Muscle of leg (tissue), 11 donors: Measurements from ENCODE around the gene CEP170B. TPM values are rescaled to one million over a fixed set of nuclear protein-coding genes. Genes with fewer than 3 reads are reported as not detected.
A peak's percentile ranks its signal among the peaks of the same experiment; 100 is the strongest.
"Not testable (repeated sequence)": the region's sequence is repeated elsewhere in the genome, so short reads cannot be mapped to it uniquely, and the experiment has no call there.

Experiments
- DNase-seq: peaks from one replicate; pipeline ENCODE4 v3.0.0; 2013
- H3K27ac ChIP-seq: one replicate; pipeline ENCODE4 v1.5.1; 2013; ENCODE audit warnings: mild to moderate bottlenecking, low read length, control low read depth
- H3K27me3 ChIP-seq: one replicate; pipeline ENCODE4 v1.6.1; 2013; ENCODE audit warnings: low read length; ENCODE audit not compliant: control insufficient read depth, insufficient read depth
- H3K36me3 ChIP-seq: one replicate; pipeline ENCODE4 v1.6.1; 2013; ENCODE audit warnings: low read length; ENCODE audit not compliant: control insufficient read depth, insufficient read depth
- H3K4me1 ChIP-seq: one replicate; pipeline ENCODE4 v1.6.1; 2013; ENCODE audit warnings: low read length; ENCODE audit not compliant: control insufficient read depth, insufficient read depth
- H3K4me3 ChIP-seq: one replicate; pipeline ENCODE4 v1.5.1; 2013; ENCODE audit warnings: low read length, control low read depth
- H3K9me3 ChIP-seq: replicated peaks from 2 replicates; pipeline ENCODE4 v1.6.1; 2013; ENCODE audit warnings: low read depth, low read length; ENCODE audit not compliant: control insufficient read depth
- WGBS: methylation state at CpG from one replicate; pipeline ENCODE4 v1.1.5; 2013; ENCODE audit warnings: missing lambda C conversion rate; ENCODE audit not compliant: insufficient coverage; 5-methylcytosine and 5-hydroxymethylcytosine counted together
- polyA plus RNA-seq, 8 donors: library from polyadenylated mRNA; unstranded; fragments of 120-200 nt; gene quantifications; one replicate each; pipeline versions ENCODE4 v1.2.1 to v1.2.3, GENCODE V29; 2013; ENCODE audit warnings: inconsistent platforms in 1 of 8, low replicate concordance in 1 of 8; ENCODE audit not compliant: insufficient read length in 8 of 8, insufficient read depth in 1 of 8
- total RNA-seq: library from RNA; stranded (reverse); fragments of 120-200 nt; gene quantifications from one replicate; pipeline ENCODE4 v1.2.4, GENCODE V29; 2013

Gene CEP170B
- total and polyA plus RNA-seq, 9 donors, result 1.6 to 5.1 (median 2.6) TPM

DNA sequence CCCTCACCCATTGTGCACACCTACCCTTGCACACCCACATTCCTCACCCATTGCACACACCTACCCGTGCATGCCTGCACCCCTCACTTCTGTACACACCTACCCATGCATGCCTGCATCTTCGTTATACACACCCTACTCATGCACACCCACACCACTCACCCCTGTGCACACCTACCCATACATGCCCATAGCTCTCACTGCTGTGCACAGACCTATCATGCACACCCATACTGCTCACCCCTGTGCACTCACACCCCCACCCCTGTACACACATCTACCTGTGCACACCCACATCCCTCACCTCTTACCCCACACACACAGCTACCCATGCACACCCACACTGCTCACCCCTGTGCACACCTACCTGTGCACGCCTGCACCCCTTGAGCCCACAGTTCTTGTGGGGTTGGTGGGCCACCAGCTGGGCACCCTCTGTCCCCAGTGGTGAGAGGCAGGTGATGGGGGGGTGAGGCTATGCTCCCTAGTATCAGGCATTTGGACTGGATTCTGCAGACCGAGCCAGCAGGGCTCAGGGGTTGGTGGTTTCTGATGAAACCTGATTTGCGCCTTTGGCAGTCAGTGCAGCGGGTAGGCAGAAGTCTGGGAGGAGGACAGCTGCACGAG is 15.6 kb downstream of the CEP170B start:
- Histone ChIP-seq H3K27me3 (peaks cover 6% of the 10 kb centered on the region), H3K4me3 (no peak overlapping the region), H3K36me3 (no peaks in the 10 kb centered on the region), H3K4me1 (peaks cover 52% of the 10 kb centered on the region), H3K27ac (no peak overlapping the region), H3K9me3 (no peaks in the 10 kb centered on the region)
- 66% methylated on average over 6 of the region's 7 CpGs for WGBS
- DNase-seq, result no peak

DNA sequence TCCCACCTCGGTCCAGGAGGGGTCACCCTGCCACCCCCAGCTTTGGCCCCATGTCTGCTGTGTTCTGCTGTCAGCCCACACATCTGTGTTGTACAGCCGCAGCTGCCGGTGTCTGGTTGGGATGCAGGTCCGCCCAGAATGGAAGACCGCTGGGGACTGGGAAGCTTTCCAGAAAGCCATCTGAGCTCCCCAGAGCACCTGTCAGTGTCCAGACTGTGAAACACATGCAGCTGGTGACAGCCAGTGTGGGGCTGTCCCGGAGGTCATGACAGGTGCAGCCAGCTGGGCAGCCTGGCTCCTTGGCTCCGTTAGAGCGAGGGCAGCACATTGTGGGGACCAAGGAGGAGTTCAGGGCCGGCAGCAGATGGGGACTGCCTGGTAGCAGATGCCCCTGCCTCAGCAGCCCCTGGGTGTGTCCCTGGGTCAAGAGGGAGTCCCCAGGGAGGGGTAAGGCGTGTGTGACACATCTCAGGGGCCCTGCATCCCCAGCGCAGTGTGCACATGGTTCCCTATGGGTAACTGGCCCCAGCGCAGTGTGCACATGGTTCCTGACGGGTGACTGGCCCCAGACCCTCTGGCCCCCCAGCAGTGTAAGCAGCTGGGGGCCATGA is 16.4 kb downstream of the CEP170B start:
- DNase-seq, result peak; percentile 94
- peaks cover 2% of the 10 kb centered on the region for H3K36me3 ChIP-seq
- H3K27me3 ChIP-seq, result peaks cover 8% of the 10 kb centered on the region
- no peak overlapping the region for H3K4me3 ChIP-seq
- H3K4me1 ChIP-seq, result peaks cover 51% of the 10 kb centered on the region
- no peak overlapping the region for H3K27ac ChIP-seq
- no peaks in the 10 kb centered on the region for H3K9me3 ChIP-seq
- WGBS, result 43% methylated on average over 13 of the region's 13 CpGs

DNA sequence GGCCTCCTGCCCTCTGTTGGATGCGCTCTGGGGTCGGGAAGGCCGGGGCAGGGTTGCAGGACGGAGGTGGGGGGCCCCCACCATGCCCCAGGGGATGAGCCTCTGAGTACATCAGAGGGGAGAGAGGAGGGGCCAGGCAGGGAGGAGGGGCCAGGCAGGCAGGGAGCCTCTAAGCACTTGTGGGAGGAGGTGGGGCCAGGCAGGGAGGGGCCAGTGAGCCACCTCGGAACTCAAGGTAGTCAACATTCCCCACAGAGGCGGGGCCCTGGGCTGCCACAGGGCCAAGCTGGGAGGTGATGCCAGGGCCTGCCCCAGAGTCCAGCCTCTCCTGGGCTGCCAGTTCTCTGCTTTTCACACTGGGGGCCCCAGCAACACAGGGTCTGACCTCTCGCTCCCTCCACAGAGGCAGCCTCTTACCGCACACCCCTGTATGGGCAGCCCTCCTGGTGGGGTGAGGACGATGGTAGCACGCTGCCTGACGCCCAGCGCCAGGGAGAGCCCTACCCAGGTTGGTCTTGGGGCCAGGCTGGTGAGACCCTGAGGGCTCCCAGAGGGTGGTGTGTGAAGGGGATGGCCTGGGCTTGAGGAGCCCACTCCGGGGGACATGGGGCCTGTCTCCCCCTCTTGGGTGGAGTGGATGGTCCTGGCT is 17.4 kb downstream of the CEP170B start:
- DNase-seq, result no peak

GRCh38 chr14:104882991-104883660 is 18.1 kb downstream of the CEP170B start:
- Histone ChIP-seq H3K4me1 (peaks cover 43% of the 10 kb centered on the region), H3K9me3 (no peaks in the 10 kb centered on the region), H3K27me3 (peaks cover 8% of the 10 kb centered on the region), H3K27ac (no peak overlapping the region), H3K4me3 (no peak overlapping the region), H3K36me3 (peaks cover 9% of the 10 kb centered on the region)
- DNase-seq, result no peak
- 87% methylated on average over 35 of the region's 38 CpGs for WGBS

More for the DNA sequence above, 17.4 kb downstream of the CEP170B start:
- no peak overlapping the region for H3K27ac ChIP-seq
- 49% methylated on average over 6 of the region's 13 CpGs for WGBS
- peaks cover 43% of the 10 kb centered on the region for H3K4me1 ChIP-seq
- H3K9me3 ChIP-seq, result no peaks in the 10 kb centered on the region
- peaks cover 8% of the 10 kb centered on the region for H3K27me3 ChIP-seq
- H3K4me3 ChIP-seq, result no peak overlapping the region
- H3K36me3 ChIP-seq, result peaks cover 7% of the 10 kb centered on the region

DNA sequence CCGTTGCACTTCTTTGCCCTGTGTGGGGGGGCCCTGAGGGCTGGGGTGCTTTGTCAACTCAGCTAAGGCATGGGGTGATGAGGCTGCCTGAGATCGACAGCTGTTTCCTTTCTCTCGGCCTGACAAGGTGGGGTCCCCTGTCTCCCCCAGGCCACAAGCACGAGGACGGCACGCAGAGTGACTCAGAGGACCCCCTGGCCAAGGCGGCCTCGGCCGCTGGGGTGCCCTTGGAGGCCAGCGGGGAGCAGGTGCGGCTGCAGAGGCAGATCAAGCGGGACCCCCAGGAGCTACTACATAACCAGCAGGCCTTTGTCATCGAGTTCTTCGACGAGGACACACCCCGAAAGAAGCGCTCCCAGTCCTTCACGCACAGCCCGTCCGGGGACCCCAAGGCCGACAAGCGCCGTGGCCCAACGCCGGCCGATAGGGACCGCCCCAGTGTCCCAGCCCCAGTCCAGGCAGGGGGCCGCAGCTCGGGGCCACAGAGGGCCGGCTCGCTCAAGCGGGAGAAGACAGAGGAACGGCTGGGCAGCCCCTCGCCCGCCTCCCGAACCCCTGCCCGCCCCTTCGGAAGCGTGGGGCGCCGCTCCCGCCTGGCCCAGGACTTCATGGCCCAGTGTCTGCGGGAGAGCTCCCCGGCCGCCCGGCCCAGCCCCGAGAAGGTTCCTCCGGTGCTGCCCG is 18.8 kb downstream of the CEP170B start:
- H3K4me1 ChIP-seq, result peaks cover 42% of the 10 kb centered on the region
- WGBS, result 84% methylated on average over 49 of the region's 49 CpGs
- no peaks in the 10 kb centered on the region for H3K9me3 ChIP-seq
- DNase-seq, result no peak
- H3K27me3 ChIP-seq, result peaks cover 8% of the 10 kb centered on the region
- H3K4me3 ChIP-seq, result no peak overlapping the region
- no peak overlapping the region for H3K27ac ChIP-seq
- peaks cover 9% of the 10 kb centered on the region for H3K36me3 ChIP-seq

DNA sequence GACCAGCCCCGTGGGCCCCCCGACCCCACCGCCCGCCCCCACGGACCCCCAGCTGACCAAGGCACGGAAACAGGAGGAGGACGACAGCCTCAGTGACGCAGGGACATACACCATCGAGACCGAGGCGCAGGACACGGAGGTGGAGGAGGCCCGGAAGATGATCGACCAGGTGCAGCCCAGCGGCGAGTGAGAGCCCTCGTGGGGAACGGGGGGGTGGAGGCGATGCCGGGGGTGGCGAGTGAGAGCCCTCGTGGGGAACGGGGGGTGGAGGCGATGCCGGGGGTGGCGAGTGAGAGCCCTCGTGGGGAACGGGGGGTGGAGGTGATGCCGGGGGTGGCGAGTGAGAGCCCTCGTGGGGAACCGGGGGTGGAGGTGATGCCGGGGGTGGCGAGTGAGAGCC is 19.3 kb downstream of the CEP170B start:
- not testable (repeated sequence) for H3K36me3 ChIP-seq, H3K27ac ChIP-seq, DNase-seq, H3K4me3 ChIP-seq, H3K9me3 ChIP-seq, H3K27me3 ChIP-seq
- 81% methylated on average over 13 of the region's 34 CpGs for WGBS
- peaks cover 41% of the 10 kb centered on the region for H3K4me1 ChIP-seq

GRCh38 chr14:104885031-104885972 is 20.2 kb downstream of the CEP170B start:
- Histone ChIP-seq H3K27me3 (peaks cover 2% of the 10 kb centered on the region), H3K36me3 (peaks cover 9% of the 10 kb centered on the region), H3K27ac (no peak overlapping the region), H3K9me3 (no peaks in the 10 kb centered on the region), H3K4me3 (no peak overlapping the region), H3K4me1 (peaks cover 32% of the 10 kb centered on the region)
- DNase-seq, result no peak
- WGBS, result 83% methylated on average over 34 of the region's 38 CpGs

DNA sequence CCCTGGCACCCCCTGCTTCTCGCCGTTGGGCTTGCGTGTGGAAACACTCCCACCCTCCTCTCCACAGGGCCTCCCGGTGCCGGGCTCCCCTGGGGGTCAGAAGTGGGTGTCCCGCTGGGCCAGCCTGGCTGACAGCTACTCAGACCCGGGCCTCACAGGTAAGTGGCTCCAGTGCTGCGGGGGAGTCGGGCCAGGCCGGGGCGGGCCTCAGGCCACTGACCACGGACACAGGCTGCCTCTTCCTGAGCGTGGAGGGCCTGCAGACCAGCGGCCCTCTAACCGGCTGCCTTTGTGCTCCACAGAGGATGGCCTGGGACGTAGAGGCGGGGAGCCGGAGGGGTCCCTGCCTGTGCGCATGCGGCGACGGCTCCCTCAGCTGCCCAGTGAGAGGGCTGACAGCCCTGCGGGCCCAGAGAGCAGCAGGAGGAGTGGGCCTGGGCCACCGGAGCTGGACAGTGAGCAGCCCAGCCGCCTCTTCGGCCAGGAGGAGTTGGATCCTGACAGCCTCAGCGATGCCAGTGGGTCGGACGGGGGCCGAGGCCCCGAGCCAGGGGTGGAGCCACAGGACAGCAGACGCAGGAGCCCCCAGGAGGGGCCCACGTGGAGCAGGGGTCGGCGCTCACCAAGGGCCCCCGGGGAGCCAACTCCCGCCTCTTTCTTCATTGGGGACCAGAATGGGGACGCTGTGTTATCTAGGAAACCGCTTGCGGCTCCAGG is 21.1 kb downstream of the CEP170B start:
- no peak for DNase-seq
- WGBS, result 80% methylated on average over 40 of the region's 40 CpGs
- H3K9me3 ChIP-seq, result no peaks in the 10 kb centered on the region
- H3K4me1 ChIP-seq, result peaks cover 23% of the 10 kb centered on the region
- no peak overlapping the region for H3K27ac ChIP-seq
- peaks cover 9% of the 10 kb centered on the region for H3K36me3 ChIP-seq
- peaks cover 2% of the 10 kb centered on the region for H3K27me3 ChIP-seq
- no peak overlapping the region for H3K4me3 ChIP-seq
